HL-60 (cell line): ENCODE results near the gene DOCK1.

Source experiments
- GABPA ChIP-seq: IDR thresholded peaks from 2 replicates; pipeline ENCODE4 v1.6.1; 2012; ENCODE audit warnings: low read depth
- POLR2AphosphoS5 ChIP-seq: IDR thresholded peaks from 2 replicates; pipeline ENCODE4 v1.6.1; 2012; ENCODE audit warnings: low read depth
- REST ChIP-seq: IDR thresholded peaks from 2 replicates; pipeline ENCODE4 v1.6.1; 2012; ENCODE audit warnings: low read depth; ENCODE audit not compliant: insufficient replicate concordance
- SPI1 ChIP-seq: IDR thresholded peaks from 2 replicates; pipeline ENCODE4 v1.6.1; 2012; ENCODE audit warnings: low read depth, mild to moderate bottlenecking, borderline replicate concordance
- TF ChIP-seq, protein P1 (sequence below): IDR thresholded peaks from one replicate; pipeline ENCODE4 v1.5.1; 2011; ENCODE audit warnings: low read length, control low read depth, inconsistent platforms; ENCODE audit not compliant: insufficient read depth

GRCh38 chr10:127014671-127015070, 109.4 kb downstream of the DOCK1 start:
- TF ChIP-seq, protein P1, sequence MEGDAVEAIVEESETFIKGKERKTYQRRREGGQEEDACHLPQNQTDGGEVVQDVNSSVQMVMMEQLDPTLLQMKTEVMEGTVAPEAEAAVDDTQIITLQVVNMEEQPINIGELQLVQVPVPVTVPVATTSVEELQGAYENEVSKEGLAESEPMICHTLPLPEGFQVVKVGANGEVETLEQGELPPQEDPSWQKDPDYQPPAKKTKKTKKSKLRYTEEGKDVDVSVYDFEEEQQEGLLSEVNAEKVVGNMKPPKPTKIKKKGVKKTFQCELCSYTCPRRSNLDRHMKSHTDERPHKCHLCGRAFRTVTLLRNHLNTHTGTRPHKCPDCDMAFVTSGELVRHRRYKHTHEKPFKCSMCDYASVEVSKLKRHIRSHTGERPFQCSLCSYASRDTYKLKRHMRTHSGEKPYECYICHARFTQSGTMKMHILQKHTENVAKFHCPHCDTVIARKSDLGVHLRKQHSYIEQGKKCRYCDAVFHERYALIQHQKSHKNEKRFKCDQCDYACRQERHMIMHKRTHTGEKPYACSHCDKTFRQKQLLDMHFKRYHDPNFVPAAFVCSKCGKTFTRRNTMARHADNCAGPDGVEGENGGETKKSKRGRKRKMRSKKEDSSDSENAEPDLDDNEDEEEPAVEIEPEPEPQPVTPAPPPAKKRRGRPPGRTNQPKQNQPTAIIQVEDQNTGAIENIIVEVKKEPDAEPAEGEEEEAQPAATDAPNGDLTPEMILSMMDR, result no peak
- no peak for TF ChIP-seq REST
- no peak for TF ChIP-seq SPI1
- no peak for TF ChIP-seq POLR2AphosphoS5
- no peak for TF ChIP-seq GABPA
